GM19455 (cell line): ENCODE data around the gene KAT8.

ENCODE experiments used
- ATAC-seq: cut with Tn5 transposase; IDR thresholded peaks from one replicate; pipeline ENCODE4 v1.9.1; 2021; ENCODE audit not compliant: unreplicated experiment

The KAT8 gene

DNA sequence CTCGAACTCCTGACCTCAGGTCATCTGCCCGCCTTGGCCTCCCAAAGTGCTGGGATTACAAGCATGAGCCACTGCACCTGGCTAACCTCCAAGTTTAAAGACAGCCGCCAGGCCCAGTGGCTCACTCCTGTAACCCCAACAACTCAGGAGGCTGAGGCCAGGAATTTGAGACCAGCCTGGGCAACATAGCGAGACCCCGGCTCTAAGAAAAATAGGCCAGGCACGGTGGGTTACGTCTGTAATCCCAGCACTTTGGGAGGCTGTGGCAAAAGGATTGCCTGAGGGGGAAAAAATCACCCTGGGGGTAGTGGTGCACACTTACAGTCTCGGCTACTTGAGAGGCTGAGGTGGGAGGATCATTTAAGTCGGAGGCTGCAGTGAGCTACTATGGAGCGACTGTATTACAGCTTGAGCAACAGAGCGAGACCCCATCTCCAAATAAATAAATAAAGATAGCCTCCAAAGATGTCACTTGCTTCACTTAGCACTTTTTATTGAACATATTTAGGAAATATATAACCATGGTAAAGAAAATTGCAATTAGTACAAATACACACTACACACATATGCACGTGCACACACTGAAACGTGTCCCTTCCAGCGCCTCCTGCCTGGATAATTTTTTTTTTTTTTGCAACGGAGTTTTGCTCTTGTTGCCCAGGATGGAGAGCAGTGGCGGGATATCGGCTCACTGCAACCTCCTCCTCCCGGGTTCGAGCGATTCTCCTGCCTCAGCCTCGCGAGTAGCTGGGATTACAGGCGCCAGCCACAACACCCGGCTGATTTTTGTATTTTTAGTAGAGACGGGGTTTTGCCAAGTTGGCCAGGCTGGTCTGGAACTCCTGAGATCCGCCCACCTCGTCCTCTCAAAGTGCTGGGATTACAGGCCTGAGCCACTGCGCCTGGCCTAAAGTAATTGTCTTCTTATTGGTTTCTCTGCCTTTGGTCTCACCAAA, 10.7 kb upstream of the KAT8 start:
- ATAC-seq = no peak

DNA sequence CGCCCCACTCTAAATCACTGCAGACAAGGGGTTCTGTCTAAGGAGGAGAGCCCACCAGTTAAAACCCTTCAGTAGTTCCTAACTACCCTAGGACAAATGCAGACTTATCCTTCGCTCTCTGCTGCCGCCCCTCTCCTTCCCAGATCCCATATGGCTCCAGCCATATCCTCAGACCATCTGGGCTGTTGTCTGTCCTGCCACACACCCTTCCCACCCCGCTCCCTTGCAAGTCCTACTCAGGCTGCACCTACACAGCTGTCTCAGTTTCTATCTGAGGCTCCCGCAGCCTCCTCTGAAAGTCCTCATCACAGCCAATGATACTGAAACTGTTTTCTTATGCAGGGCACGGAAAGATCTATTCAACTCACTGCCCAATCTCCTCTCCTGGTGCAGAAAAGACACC, 10.0 kb upstream of the KAT8 start:
- peak; percentile 38 for ATAC-seq

DNA sequence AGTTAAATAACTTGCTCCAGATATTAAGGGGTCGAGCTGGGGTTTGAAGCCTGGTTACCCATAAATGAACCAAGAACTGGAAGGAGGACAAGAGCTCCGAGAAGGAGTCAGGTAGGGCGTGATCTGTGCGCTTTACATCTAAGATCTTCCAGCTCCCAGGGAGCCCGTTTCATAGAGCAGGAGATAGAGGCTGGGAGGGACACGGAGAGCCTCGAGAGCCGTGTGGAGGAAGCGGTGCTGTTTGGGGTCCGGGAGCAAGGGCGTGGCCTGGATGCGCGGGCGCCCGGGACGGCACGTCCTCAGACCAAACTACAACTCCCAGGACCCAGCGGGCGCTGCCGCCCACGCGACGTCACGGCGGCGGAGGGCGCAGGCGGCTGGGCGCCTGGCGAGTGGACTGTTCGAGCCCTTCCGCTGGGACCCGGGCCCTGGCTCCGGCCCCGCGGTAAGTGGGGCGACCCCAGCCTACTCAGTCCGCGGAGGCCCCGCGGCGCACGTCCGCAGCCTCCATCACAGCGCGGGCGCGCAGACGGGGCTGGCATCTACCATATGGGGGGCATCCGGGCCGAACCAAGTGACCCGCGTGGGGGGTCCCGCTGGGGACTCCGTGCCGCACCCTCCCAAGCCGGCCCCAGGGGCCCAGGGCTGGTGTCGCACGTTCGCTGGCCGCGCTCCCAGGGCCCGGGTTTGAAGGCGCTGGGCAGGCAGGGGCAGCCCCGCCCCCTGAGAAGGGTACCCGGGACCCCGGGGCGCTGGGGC, 9.2 kb upstream of the KAT8 start, which contains the start of gene BCKDK:
Gene BCKDK, plus strand, starts transcription at position 352 of the 759 bp plus-strand sequence. CDS start 838 bp downstream, outside the sequence.
- peak; percentile 78 for ATAC-seq

DNA sequence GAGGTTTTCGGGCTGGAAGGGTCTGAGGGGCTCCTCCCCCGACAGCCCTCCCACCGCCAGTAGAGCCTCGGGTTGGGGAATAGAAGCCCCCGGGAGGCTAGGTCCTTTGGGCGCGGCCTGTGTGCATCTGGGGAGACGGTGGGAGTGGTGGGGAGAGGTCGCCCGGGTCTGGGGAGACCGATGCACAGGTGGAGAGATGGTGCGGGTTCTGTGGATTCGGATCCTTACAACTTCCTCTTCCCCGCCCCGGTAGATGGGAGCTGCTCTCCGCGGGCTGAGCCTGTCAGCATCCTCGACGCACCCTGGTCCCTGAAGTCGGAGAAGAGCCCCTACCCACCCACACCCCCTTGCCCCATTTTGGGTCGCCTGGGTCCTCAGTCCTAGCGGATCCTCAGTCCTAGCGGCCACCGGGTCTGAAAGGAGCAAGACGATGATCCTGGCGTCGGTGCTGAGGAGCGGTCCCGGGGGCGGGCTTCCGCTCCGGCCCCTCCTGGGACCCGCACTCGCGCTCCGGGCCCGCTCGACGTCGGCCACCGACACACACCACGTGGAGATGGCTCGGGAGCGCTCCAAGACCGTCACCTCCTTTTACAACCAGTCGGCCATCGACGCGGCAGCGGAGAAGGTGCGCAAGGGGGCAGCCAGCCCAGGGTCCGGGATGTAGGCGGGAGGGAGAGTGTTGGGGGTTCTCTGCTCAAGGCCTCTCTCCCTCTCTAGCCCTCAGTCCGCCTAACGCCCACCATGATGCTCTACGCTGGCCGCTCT, 8.5 kb upstream of the KAT8 start:
- ATAC-seq = no peak

DNA sequence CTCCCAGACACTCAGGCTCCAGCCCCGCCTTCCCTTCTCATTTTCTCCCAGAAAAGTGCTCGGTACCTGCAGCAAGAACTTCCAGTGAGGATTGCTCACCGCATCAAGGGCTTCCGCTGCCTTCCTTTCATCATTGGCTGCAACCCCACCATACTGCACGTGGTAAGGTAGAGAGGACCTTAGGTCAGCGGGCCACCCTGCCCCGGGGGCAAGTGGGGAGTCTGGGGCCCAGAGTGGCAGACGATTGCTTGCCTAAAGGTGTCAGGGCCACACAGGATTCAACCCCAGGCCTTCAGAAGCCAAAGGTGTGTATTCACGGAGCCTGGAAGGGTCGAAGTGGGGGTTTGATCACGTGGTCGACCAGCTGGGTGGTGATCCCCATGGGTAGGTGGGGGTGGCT, 7.8 kb upstream of the KAT8 start:
- ATAC-seq = no peak

DNA sequence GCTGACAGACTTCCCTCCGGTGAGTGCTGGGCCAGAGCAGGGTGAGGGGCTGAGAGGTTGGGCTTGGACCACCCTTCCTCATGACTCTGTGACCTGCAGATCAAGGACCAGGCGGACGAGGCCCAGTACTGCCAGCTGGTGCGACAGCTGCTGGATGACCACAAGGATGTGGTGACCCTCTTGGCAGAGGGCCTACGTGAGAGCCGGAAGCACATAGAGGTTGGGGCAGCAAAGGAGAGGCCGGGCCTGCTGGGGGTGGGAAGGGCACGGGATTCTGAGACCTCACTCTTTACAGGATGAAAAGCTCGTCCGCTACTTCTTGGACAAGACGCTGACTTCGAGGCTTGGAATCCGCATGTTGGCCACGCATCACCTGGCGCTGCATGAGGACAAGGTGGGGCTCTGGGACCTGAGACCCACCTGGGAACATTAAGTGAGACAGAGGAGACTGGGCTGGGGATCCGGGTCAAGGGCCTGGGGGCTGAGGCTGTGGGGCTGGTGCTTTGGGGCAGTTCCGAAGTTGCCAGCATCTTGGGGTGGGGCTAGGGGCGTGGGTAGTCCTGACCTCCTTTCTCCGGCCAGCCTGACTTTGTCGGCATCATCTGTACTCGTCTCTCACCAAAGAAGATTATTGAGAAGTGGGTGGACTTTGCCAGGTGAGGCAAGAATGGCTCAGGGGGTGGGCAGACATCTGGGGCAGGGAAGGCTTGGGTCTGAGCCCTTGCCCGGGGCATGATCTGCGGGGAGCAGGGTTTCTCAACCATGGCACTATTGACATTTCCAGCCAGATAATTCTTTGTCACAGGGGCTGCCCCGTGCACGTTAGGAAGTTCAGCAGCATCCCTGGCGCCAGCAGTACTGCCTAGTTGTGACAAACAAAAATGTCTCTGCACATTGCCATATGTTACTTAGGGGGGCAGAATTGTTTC, 7.1 kb upstream of the KAT8 start:
- no peak for ATAC-seq

DNA sequence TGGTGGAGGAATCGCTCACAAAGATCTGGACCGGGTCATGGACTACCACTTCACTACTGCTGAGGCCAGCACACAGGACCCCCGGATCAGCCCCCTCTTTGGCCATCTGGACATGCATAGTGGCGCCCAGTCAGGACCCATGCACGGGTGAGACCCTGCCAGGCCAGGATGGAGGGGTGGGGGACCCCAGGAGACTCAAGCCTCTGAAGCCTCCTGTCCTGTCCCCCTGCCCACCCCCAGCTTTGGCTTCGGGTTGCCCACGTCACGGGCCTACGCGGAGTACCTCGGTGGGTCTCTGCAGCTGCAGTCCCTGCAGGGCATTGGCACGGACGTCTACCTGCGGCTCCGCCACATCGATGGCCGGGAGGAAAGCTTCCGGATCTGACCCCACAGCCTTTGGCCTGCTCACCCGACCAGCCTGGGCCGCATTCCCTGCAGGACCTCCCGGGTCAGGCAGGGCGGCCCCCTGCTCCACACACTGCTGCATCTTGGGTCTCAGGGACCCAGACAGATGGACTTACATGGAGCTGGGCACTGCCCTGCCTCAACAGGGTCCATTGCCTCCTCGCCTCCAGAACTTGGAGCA, 5.5 kb upstream of the KAT8 start:
- ATAC-seq = no peak

DNA sequence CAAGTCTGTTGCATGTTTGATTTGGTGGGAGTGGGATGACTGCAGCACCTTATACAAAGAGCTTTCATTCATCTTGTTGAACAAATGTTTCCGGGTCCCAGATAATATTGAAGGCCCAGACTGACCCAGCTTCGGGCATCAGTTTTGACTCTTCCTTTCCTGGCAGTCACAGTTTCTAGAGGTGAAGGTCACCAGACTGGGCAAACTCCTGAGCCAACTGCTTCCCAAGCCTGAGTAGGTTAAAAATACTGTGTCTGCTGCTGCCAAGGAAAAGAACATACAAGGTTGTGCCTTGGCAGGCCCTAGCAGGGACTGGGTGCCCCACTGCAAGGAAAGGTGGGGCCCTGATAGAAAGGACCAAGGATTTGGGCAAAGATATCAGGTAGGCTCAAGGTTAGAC, 4.8 kb upstream of the KAT8 start:
- no peak for ATAC-seq

DNA sequence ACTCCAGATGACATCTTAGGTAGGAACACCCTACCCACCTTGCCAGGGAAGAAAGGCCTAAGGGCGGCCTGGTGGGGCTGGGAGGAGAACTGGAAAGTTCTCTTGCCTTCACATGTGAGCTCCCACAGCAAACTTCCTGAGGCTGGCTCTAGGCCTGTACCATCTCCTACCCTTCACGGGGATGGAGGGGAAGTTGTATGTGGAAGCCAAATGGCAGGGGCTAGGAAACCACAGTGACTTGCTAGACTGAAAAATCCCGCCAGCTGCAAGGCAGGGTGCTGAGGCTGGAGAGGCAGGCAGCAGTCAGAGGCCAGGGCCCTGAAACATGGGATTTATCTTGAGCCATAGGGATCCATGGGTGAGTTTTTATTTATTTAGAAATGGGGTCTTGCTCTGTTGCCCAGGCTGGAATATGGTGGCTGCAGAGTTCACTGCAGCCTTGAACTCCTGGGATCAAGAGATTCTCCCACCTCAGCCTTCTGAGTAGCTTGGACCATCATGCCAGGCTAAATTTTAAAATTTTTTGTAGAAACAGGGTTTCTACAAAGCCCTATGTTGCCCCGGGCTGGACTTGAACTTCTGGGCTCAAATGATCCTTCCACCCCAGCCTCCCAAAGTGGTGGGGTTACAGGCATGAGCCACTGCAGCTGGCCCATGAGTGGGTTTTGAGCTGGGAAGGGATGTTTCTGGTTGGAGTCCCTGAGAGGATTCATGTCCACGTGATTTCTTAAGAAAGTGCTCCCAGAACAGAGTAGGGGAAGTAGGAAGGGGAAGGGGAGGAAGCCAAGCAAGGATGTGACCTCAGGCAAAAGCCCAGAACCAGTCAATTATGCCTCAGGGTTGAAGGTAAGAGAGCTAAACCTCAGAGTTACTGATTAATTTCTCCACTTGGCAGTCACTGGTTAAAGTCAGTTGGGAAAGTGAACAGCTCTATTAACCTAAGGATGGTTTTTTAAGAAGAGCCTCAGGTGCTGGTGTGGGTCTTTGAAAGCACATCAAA, 4.0 kb upstream of the KAT8 start:
- no peak for ATAC-seq

DNA sequence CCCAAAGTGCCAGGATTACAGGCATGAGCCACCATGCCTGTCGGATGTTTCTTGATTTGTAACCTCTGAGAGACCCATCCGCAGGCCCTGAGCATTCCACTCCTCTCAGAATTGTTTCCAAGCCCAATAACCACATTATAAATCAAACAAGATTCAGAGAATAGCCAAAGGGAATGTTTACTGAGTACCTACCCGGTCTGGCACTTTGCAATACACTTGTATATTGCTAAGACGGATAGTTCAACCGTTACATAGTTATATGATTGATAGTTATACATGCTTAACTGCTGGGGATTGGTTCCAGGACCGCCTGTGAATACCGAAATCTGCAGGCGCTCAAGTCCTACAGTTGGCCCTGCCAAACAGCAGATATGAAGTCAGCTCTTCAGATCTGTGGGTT, 3.0 kb upstream of the KAT8 start:
- no peak for ATAC-seq

DNA sequence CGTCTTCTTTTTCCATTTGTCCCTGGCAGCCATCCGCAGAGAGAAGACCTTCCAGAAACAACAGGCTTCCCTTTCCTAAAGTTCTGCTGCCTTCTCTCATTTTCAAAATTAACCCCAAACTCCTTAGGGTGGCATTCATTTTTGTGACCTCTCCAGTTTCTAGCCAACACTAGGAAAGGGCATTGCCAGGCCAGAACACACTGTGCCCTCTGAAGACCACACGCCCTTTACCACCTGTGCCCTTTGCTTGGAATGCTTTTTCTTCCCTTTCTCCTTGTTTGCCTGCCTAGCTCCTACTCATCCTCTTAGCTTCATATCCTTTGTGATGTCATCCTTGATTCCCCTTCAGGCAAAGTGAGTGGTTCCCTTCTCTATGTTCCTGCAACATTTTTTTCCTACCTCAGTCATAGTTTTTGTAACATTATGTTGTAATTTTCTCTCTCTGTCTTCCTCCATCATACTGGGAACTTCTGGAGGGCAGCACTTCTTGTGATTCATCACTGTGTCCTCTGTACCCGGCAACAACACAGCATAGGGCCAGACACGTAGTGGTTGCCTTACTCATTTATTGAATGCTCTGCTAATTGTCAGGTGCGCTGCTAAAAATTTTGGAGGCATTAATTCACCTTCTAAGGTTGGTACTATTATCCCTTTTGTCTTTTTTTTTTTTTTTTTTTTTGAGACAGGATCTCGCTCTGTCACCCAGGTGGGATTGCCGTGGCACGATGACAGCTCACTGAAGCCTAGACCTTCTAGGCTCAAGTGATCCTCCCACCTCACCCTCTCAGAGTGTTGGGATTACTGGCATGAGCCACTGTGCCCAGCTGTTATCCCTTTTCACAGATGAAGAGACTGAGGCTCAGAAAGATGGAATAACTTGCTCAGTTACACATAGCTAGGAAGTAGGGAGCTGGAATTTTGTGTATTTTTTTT, 1.0 kb downstream of the KAT8 start:
- no peak for ATAC-seq

DNA sequence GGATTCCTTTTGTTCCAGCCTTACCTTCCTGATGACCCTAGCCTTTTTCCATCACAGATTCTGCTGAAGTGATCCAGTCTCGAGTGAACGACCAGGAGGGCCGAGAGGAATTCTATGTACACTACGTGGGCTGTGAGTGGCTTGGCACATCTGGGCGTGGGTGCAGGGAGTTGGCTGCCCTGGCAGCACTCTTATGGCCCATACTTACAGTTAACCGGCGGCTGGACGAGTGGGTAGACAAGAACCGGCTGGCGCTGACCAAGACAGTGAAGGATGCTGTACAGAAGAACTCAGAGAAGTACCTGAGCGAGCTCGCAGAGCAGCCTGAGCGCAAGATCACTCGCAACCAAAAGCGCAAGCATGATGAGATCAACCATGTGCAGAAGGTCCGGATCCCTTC, 2.7 kb downstream of the KAT8 start:
- no peak for ATAC-seq

DNA sequence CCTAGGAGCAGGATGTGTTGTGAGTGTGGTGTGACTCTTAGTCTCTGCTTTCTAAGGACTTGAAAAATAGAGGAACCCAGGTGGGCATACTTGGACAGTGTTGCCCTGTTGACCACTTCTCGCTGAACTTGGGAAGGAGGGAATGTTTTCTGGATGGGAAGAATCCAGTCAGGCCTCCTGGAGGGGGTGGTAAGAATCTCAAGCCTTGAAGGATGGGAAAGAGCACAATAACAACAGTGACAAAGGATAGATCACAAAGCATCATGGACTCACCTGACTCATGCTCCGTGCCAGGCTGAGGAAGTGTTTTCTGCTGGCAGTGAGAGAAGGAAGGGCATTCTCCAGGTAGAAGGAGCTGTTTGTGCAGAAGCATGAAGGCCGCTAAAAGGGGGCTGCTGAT, 8.4 kb downstream of the KAT8 start:
- no peak for ATAC-seq

DNA sequence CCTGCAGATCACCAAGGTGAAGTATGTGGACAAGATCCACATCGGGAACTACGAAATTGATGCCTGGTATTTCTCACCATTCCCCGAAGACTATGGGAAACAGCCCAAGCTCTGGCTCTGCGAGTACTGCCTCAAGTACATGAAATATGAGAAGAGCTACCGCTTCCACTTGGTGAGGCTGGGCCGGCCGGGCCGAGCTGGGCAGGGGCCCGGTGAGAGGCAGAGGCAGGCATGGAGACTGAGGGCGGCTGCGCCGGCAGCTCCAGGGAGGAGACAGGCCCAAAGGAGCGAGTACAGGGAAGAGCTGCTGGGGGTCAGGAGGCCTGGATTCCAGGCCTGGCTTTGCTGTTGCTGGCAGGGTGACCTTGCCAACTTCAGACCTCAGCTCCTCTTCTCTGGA, 9.7 kb downstream of the KAT8 start:
- no peak for ATAC-seq

DNA sequence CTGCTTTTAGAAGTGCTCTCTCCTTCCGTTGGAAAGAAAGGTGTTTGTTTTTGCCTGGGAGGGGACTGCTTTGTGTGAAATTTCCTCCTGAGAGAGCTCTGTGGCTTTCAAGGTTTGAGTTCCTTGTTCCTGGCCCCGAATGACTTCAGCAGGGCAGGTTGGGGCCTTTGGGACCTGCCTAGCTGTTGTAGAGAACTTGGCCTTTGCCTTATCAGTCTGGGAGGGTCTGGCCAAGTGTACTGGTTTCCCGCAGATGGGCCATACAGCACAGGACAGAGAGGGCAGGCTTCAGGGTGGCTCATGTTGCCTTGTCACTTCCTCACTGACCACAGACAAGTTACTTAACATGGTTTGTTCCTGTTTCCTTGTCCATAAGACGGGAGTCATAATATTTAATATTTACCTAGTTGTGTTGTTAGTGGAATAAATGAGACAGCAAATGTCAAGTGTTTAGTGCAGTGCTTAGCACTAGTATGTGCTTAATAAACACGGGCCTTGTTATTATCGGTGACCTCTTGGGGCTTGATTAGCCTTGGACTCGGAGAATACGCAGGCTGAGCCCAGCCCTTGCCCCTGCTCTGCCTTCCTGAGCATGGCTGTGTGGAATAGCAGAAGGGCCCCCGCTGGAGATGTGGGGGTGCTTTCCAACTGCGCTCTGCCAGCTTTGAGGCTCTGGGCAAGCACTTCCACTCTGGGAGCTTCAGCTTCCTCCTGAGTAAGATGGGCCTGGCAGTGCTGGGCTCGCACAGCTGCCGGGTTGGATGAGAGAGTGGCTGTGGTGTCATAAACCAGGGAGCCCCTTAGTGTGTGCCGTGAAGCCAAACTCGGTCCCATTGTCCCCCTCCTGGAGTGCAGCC, 11.5 kb downstream of the KAT8 start:
- no peak for ATAC-seq

DNA sequence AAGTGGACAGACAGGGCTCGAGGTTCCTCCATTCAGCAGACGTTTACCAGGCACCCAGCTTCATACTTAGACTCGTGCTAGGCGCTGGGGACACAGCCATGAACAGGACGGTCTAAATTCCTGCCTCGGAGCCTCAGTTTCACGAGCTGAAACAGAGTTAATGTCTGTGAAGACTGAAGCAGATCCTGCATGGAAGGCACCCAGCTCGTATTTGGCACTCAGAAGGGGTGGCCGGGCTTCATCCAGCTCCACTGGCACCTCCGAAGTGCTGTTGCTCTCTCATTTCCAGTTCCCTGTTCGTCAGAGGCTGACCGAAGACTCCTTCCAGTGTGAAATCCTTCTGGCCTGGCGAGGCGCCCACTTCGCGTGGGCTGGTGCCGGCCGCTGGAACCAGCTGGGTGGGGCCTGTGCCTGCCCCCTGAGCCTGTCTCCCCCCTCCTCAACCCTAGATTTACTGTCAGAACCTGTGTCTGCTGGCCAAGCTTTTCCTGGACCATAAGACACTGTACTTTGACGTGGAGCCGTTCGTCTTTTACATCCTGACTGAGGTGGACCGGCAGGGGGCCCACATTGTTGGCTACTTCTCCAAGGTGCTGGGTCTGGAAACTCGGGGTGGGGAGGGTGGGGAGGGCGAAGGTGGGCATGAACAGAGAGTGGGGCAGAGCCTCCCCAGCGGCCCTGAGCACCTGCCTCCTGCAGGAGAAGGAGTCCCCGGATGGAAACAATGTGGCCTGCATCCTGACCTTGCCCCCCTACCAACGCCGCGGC, 12.3 kb downstream of the KAT8 start:
- ATAC-seq = no peak
